AG04449 (cell line): ENCODE data around the gene OSBPL7.

ENCODE experiments used
- CTCF ChIA-PET: fragments of 350-600 bp; formaldehyde crosslinking; extraction: SDS; loops from one replicate; lab custom pipeline; 2021; ENCODE audit warnings: antibody characterized with exemption; lab: Yijun Ruan, JAX
- POLR2A ChIA-PET: fragments of 400-600, 350-600 bp; formaldehyde crosslinking; extraction: SDS; loops from one replicate; lab custom pipeline; 2020; ENCODE audit warnings: antibody characterized with exemption, inconsistent platforms; lab: Yijun Ruan, JAX
- DNase-seq: peaks from one replicate; pipeline ENCODE4 v3.0.0-alpha.2; 2010; ENCODE audit warnings: low read depth, low spot score
- H3K4me3 ChIP-seq: 2 replicates; pipeline ENCODE4 v1.5.1; 2011; ENCODE audit warnings: low read depth, mild to moderate bottlenecking, control low read depth, low read length
- TF ChIP-seq, protein P1 (sequence below): IDR thresholded peaks from one replicate; pipeline ENCODE4 v1.5.1; 2011; ENCODE audit warnings: mild to moderate bottlenecking, moderate library complexity, low read length, control low read depth, inconsistent platforms; ENCODE audit not compliant: insufficient read depth; ENCODE audit errors: missing control alignments

Gene OSBPL7

DNA sequence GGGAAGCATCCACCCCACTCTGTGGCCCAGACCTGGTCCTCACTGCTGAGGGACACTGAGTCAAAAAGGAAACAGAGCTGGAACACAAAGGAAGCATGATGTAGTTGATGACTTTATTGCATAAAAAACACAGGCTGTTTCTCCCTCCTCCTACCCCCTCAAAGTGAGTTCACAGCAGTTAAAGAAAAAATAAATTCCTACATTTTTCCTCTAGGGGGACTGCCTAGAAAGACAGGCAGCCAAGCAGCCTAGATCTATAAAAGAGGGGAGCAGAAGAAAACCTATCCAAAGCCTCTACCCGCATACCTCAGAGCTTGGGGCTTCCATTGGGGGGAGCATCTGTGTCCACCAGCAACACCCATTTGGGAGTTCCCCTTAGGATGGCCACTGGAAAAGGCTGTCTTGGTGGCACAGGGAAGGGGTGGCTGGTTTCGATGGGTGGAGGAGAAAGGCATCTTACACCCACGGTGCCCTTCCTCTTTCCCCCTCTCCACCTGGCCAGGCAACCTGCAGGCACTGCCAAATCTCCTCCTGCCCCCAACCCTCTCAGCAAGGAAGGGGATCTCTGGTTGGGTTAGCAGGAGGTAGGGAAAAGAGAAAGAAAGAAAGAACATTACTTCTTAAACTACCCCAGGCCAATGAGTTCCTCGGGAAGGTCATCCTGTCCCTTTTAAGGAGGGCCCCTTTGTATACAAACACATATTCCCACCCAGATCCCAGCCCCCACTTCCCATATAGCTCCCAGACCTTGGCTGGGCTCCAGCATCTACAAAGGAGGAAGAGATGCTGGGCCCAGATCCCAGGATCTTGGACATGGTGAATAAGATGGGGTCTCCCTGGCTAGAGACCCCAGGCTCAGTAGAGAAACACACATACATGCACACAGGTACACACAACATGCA is 23.5 kb upstream of the OSBPL7 start:
- ChIA-PET POLR2A (interaction anchor here (1.0 kb wide), 1 partner anchor 50 kb away, joined by 4 read pairs; no protein-coding TSS in a partner anchor), CTCF (interaction anchor here (0.9 to 32.3 kb wide), 12 partner anchors 8 to 173 kb away, joined by 3 to 1547 read pairs (median 8); partner anchors contain the start of genes CDK5RAP3 and SP2)
- no peak overlapping the region for H3K4me3 ChIP-seq
- TF ChIP-seq, protein P1, sequence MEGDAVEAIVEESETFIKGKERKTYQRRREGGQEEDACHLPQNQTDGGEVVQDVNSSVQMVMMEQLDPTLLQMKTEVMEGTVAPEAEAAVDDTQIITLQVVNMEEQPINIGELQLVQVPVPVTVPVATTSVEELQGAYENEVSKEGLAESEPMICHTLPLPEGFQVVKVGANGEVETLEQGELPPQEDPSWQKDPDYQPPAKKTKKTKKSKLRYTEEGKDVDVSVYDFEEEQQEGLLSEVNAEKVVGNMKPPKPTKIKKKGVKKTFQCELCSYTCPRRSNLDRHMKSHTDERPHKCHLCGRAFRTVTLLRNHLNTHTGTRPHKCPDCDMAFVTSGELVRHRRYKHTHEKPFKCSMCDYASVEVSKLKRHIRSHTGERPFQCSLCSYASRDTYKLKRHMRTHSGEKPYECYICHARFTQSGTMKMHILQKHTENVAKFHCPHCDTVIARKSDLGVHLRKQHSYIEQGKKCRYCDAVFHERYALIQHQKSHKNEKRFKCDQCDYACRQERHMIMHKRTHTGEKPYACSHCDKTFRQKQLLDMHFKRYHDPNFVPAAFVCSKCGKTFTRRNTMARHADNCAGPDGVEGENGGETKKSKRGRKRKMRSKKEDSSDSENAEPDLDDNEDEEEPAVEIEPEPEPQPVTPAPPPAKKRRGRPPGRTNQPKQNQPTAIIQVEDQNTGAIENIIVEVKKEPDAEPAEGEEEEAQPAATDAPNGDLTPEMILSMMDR, result no peak
- no peak for DNase-seq

DNA sequence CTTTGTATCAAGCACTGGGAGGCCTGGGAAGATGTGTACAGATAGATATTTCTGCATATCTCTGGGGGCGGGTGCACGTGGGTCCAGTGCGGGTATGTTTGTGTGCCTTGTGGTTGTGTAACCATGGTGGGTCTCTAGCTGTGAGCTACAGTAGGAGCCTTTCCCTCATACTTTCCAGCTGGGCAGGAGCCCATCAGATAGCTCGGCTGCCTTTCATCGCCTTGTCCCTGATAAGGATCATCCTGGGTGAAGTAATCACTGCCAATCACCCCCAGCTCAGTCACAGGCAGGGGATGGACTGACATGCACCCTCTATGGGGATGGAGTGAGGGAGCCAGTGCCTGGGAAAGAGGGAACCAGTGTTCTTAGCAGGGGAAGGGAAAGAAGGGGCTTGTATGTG is 22.6 kb upstream of the OSBPL7 start:
- H3K4me3 ChIP-seq, result no peak overlapping the region
- POLR2A ChIA-PET, result interaction anchor here (0.6 to 1.0 kb wide), 2 partner anchors 18 to 51 kb away, joined by 3 to 4 read pairs; no protein-coding TSS in a partner anchor
- TF ChIP-seq, protein P1, result no peak
- CTCF ChIA-PET, result interaction anchor here (0.6 to 32.3 kb wide), 8 partner anchors 10 to 174 kb away, joined by 3 to 1547 read pairs (median 21); partner anchors contain the start of genes CDK5RAP3, LRRC46, MRPL10 and SP2
- no peak for DNase-seq

DNA sequence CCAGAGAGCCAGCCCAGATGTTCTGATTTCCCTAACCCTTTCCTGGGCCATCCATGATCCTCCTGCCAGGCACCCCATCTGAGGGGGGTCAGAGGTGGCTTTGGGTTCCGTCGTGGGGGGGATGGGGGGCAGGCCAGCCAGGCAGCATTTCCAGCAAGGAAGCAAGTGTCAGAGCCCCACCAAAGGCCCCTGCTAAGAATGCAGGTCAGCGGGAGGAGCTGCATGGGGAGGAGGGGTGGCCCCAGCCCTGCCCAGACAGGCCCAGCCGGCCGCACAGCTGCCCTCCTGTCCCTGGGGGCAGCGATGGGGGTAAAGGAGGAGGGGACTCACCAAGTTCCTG is 21.8 kb upstream of the OSBPL7 start:
- TF ChIP-seq, protein P1, result no peak
- ChIA-PET POLR2A (no interaction called here), CTCF (interaction anchor here (1.2 to 32.3 kb wide), 10 partner anchors 12 to 175 kb away, joined by 3 to 1547 read pairs (median 24); partner anchors contain the start of genes CDK5RAP3, LRRC46, MRPL10 and OSBPL7)
- DNase-seq, result no peak
- no peak overlapping the region for H3K4me3 ChIP-seq

DNA sequence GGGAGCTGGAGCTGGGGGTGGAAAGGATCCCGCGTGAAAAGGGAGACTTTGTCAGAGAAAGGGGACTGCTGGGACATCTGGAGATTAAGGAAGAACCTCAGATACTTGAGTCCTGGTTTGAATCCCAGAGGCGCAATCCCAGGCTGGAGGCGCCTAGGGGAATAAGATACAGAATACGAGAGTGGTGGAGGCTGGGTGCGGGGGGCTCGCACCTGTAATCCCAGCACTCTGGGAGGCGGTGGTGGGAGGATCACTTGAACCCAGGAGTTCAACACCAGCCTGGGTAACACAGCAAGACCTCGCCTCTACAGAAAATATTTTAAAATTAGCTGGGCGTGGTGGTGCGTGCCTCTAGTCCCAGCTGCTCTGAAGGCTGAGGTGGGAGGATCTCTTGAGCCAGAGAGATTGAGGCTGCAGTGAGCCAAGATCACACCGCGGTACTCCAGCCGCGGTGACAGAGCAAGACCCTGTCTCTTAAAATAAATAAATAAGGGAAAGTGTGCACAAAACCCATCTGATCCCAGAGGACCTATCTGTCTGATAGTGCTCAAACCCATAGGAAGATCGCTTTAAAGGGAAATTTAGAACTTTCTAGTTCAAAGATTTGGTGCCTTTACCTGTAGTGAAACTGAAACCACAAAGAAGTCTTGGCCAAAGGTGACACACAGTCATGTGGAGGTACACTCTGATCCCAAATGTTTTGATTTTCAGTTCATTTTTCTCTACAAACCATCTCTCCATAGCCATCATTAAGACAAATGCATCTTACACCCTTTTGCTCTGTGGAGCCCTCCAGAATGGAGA is 20.1 kb upstream of the OSBPL7 start:
- ChIA-PET POLR2A (interaction anchor here (0.5 to 1.3 kb wide), 3 partner anchors 10 to 114 kb away, joined by 3 to 6 read pairs (median 5); partner anchors contain the start of genes LRRC46, MRPL10 and SP2), CTCF (interaction anchor here (0.6 to 32.3 kb wide), 31 partner anchors 9 to 283 kb away, joined by 3 to 1547 read pairs (median 6); partner anchors contain the start of genes CDK5RAP3, LRRC46, MRPL10 and OSBPL7)
- H3K4me3 ChIP-seq, result peak overlapping the region; percentile 69
- TF ChIP-seq, protein P1, result no peak
- DNase-seq, result no peak

DNA sequence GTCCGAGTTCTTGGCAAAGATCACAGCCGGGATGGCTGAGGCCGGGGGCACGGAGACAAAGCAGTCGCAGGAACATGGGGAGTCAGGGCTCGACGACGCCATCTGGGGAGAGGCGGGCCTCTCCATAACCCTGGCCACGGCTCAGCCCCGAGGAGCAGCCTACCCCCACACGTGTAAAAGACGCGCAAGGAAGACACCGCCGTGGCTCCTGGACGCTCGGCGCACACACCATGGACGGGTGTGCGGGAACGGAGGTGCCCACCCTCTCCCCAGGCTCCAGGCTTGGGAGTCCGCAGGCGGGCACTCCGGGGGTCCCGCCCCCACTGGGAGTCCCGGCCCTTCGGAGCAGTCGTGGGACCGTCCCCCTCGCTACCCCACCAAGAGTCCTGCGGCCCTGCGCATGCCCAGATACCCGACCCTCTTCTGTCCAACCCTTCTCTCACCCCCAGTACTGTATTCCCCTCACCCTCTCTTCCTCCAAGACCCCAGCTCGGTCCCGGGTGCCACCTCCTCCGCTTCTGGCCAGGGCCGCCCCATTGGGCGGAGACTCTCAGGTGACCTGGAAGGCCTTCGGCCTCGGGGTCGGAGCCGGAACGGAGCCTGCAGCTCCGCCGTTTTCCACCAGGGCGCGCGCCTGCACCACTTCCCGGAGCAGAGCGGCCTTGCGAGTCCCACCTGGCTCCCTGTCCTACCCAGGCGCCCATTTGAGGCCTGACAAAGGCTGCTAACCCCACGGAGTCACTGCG is 19.3 kb upstream of the OSBPL7 start, which contains the start of gene SCRN2:
Gene SCRN2 (minus strand): TSS at position 532 of the 746 bp plus-strand sequence. CDS start 430 bp downstream, at position 102.
- ChIA-PET CTCF (interaction anchor here (0.6 to 32.3 kb wide), 29 partner anchors 9 to 283 kb away, joined by 3 to 1547 read pairs (median 5); partner anchors contain the start of genes CDK5RAP3, LRRC46, MRPL10 and OSBPL7), POLR2A (interaction anchor here (0.5 to 1.3 kb wide), 3 partner anchors 10 to 115 kb away, joined by 3 to 6 read pairs (median 3); partner anchors contain the start of genes LRRC46, MRPL10 and SP2)
- H3K4me3 ChIP-seq, result peak within 1 kb of the TSS; percentile 69
- DNase-seq, result no peak
- TF ChIP-seq, protein P1, result peak; percentile 95
